Stimulated activated CD8-positive, alpha-beta memory T cell treated with anti-CD3 and anti-CD28 coated beads, Interleukin-7, amount 100 ng/mL, for 4 hours (primary cell): ENCODE results near the gene TMEM130.

Experiments
- DNase-seq, 2 donors: peaks; one replicate each; pipeline ENCODE4 v3.0.0-alpha.2; 2020; ENCODE audit warnings: low read depth in 2 of 2

The TMEM130 gene

DNA sequence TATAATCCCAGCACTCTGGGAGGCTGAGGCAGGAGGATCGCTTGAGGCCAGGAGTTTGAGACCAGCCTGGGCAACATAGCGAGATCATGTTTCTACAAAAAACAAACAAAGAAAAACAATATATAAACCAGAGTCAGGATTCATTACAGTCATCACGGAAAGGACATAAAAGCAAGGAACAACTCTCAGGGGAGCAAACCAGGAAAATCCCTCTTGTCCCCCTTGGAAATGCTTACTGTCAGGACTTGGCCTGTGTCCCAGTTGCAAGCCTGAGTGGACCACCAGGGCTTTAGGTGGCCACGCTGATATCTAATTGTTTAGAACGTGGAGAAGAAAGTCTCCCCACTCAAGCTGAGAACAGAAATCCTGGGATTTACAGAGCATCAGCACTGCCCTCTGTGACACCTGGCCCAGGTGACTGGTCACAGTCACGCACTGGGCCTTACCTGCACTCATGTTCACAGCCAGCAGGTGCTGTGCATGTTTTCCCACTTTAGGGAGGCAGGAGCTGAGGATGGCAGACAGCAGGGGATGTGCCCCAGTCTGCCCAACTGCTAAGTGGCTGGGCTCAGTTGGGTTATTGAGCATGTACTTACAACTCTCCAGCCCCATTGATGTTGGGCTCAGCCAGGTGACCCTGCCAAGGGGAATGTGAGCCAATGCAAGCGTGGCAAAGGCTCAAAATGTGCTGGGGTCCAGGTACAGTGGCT is 60.9 kb downstream of the TMEM130 start:
- DNase-seq, result no peak

DNA sequence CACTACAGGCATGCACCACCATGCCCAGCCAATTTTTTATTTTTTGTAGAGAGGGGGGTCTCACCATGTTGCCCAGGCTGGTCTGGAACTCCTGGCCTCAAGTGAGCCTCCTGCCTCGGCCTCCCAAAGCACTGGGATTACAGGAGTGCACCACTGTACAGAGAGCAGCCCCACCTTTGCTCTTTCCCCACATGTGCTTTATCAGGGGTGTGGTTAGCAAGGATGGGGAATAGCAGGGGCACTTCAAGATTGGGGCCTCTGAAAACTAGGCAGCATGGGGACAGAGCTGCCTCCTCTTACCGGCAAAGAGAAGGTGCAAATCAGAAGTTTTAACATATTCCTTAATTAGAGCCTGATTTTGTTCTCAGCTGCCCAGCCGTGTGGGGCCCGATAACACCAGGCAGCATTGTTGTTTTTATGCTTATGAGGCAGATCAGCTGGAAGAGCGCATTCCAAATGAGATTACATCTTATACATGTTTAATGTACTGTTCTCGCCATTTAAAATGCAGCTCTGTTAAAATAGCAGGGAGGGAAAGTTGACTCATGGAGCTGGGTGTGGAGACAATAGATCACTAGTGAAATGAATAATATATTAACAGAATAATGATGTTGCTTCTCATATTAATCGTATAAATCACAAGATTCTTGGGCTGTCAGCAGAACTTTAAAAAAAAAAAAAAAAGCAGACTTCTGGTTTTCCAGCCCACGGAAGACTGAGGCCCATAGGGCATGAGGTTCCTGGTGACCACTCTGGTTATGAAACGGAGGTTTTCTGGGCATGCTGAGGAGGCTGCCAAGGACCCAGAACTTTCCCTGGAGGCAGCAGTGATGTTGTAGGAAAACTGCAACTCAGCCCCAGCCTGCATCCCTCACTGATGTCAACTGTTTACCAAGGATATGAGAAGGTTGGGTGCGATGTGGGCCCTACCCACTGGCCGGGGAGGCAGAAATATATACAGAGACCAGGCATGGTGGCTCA is 62.5 kb downstream of the TMEM130 start:
- DNase-seq, result no peak

DNA sequence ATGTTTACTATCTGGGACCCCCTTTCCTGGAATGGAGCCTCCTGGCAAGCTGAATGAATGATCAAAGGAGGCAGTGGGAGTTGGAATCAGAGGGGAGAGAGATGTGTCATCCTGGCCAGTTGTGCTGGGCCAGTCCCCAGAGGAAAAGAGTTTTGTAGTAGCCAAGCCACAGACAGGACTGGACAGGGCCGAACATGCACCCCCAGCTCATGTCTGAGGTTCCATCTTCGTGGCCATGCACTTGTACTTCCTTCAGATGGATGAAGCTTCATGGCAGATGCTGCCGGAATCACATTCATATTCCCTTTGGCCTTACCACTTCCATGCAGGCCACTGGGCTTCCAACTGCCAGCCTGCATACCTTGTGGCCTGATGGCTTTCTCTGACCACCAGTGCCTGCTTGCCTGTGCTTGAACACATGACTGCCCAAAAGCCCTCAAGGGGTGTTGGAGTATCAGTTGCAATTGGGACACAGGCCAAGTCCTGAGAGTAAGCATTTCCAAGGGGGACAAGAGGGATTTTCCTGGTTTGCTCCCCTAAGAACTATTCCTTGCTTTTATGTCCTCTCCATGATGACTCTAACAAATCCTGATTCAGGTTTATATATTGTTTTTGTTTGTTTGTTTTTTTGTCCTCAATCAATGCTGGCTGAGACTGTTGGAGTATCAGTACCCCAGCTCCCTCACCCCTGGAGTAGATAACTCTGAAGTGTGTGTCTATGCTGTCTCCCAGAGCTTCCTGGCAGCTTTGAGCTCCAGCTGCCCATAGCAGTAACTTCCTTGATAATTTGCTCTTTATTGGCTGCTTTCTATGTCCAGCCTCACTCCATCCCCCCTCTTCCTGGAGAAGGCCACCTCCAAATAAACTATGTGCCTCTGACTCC is 63.6 kb downstream of the TMEM130 start:
- DNase-seq, result no peak

DNA sequence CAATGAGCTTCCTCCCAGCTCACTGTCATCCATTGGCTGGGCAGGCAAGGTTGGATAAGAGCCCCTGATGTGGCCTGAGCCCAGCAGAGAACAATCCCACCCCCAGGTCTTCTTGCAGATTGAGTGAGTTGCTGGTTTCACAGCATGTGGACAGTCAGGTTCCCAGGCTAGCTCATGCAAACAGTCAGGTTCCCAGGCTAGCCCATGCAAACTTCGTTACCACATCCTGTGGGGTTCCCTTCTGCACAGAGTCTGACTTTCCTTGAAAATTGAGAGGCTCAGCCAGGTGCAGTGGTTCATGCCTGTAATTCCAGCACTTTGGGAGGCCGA is 67.1 kb downstream of the TMEM130 start:
- DNase-seq, result no peak

DNA sequence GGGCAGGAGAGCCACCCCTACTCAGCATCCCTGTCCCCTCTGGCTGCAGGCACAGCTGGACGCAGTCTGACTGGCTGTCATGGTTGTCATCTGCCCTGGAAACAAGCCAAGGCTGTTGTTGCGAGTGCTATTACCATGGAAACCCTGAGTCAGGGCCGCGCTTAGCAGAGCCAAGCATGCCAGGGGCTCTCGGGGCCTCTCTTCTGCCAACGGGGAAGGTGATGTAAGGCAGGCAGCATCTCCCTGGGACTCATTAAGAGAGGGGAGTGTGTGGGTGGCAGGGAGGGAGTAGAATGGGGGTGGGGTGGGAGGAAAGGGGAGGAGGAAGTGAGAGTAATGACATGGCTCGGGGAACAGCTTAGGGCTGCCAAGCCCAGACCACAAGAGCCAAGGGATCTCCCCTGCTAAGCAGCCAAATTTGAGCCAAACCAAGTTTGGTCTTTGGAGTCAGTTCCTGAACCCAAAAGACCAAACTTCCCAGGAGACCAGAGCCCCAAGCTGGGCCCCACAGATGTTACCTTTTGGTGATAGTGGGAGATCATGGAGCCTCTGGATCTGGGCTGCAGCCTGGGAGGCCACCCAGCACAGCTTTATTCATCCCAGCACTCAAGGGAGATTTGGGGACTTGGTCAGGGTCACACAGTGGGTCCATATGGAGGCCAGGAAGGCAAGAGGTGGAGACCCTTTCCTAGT is 67.6 kb downstream of the TMEM130 start:
- no peak for DNase-seq

DNA sequence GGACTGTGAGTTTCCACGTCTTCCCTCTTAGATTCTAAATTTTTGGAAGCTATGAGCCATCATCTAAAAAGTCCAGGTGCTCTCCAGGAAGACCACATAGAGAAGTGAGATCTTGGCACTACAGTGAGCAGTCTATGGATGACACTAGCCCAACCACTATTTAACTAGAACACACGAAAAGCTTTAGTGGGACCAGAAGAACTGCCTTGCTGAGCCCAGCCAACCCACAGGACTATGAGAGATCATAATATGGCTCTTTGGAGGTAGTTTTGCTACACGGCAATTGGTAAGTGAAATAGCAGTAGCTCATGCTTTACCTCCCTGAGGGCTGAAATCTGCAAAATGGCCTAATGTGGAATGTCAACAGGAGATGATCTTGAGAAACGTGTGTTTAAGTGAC is 68.8 kb downstream of the TMEM130 start:
- DNase-seq, result no peak

DNA sequence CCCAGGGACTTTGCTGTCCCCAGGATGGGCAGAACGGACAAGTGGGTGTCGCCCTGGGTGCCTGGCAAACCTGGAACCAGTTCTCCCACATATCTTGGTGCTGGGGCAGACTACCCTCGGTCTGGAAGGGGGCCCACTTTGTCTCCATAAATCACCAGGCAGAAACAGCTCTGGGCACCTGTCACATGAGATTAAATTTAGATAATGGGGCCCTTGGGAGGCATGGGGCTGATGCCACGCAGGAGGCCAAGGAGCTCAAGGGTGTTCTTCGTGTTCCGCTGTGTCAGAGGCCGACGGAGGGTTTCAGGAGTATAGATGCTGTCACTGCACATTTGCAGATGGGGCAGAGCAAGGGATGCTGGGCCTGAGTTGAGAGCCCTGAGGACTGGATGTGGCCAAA is 72.7 kb downstream of the TMEM130 start:
- no peak for DNase-seq
